Neural cell (in vitro differentiated cells): Measurements from ENCODE around the gene PPFIBP1. TPM values are rescaled to one million over a fixed set of nuclear protein-coding genes. Genes with fewer than 3 reads are reported as not detected.

Experiments
- H2AFZ ChIP-seq: fragments of 200-600, 300-800 bp; sonication (generic), shearing (Covaris generic); 2 replicates; pipeline ENCODE4 v1.6.0; 2014; ENCODE audit warnings: low read depth, mild to moderate bottlenecking, antibody characterized with exemption, low read length, moderate library complexity
- H3F3A ChIP-seq: fragments of 200-600 bp; shearing (Covaris generic); 2 replicates; pipeline ENCODE4 v1.6.1; 2016; ENCODE audit warnings: mild to moderate bottlenecking, moderate library complexity, mixed read lengths, antibody characterized with exemption, low read length; ENCODE audit not compliant: insufficient read depth, poor library complexity, severe bottlenecking
- H3K27ac ChIP-seq: fragments of 200-600, 300-800 bp; sonication (generic), shearing (Covaris generic); 2 replicates; pipeline ENCODE4 v1.5.1; 2014; ENCODE audit warnings: mild to moderate bottlenecking, low read length, moderate library complexity
- H3K27me3 ChIP-seq: fragments of 300-800, 200-600 bp; sonication (generic), shearing (Covaris generic); 2 replicates; pipeline ENCODE4 v1.6.0; 2014; ENCODE audit warnings: mild to moderate bottlenecking, low read depth, low read length, moderate library complexity; ENCODE audit not compliant: insufficient read depth
- H3K36me3 ChIP-seq: fragments of 300-800, 200-600 bp; sonication (generic), shearing (Covaris generic); 2 replicates; pipeline ENCODE4 v1.5.1; 2014; ENCODE audit warnings: mild to moderate bottlenecking, antibody characterized with exemption, low read length, moderate library complexity; ENCODE audit not compliant: insufficient read depth
- H3K4me2 ChIP-seq: fragments of 300-800, 200-600 bp; sonication (generic), shearing (Covaris generic); 2 replicates; pipeline ENCODE4 v1.6.0; 2014; ENCODE audit warnings: mild to moderate bottlenecking, low read length
- H3K4me3 ChIP-seq: fragments of 300-800, 200-600 bp; sonication (generic), shearing (Covaris generic); 2 replicates; pipeline ENCODE4 v1.5.1; 2014; ENCODE audit warnings: mild to moderate bottlenecking, low read length, moderate library complexity
- H3K79me2 ChIP-seq: fragments of 200-600 bp; shearing (Covaris generic); replicated peaks from 2 replicates; pipeline ENCODE4 v1.6.0; 2014; ENCODE audit warnings: mild to moderate bottlenecking, low read length, moderate library complexity; ENCODE audit not compliant: insufficient read depth
- H3K9ac ChIP-seq: fragments of 300-800, 200-600 bp; sonication (generic), shearing (Covaris generic); 2 replicates; pipeline ENCODE4 v1.6.1; 2016; ENCODE audit warnings: mild to moderate bottlenecking, low read length, mixed read lengths
- H3K9me2 ChIP-seq: fragments of 200-600 bp; shearing (Covaris generic); 2 replicates; pipeline ENCODE4 v1.6.1; 2016; ENCODE audit warnings: mild to moderate bottlenecking, low read length, mixed read lengths; ENCODE audit not compliant: insufficient read depth
- H3K9me3 ChIP-seq: fragments of 200-600, 300-800 bp; sonication (generic), shearing (Covaris generic); 2 replicates; pipeline ENCODE4 v1.6.1; 2016; ENCODE audit warnings: mild to moderate bottlenecking, mixed run types, low read length, moderate library complexity, mixed read lengths
- H4K20me1 ChIP-seq: fragments of 200-600 bp; shearing (Covaris generic); 2 replicates; pipeline ENCODE4 v1.6.1; 2016; ENCODE audit warnings: mild to moderate bottlenecking, mixed run types; ENCODE audit not compliant: insufficient read depth
- CTCF ChIP-seq: fragments of 450-650 bp; IDR thresholded peaks from 2 replicates; pipeline ENCODE4 v1.5.1; 2014; ENCODE audit warnings: antibody characterized with exemption, mild to moderate bottlenecking, moderate library complexity; ENCODE audit not compliant: poor library complexity, severe bottlenecking
- EP300 ChIP-seq: fragments of 450-650 bp; conservative IDR thresholded peaks from 2 replicates; pipeline ENCODE4 v1.6.1; 2014; ENCODE audit warnings: antibody characterized with exemption, mild to moderate bottlenecking, moderate library complexity; ENCODE audit not compliant: poor library complexity, severe bottlenecking
- EZH2 ChIP-seq: fragments of 200-600, 300-800 bp; shearing (Covaris generic), sonication (generic); IDR thresholded peaks from 2 replicates; pipeline ENCODE4 v1.6.1; 2014; ENCODE audit warnings: antibody characterized with exemption, low read length, borderline replicate concordance, mild to moderate bottlenecking; ENCODE audit not compliant: insufficient read depth, poor library complexity, severe bottlenecking
- MXI1 ChIP-seq: fragments of 450-650 bp; conservative IDR thresholded peaks from 2 replicates; pipeline ENCODE4 v1.6.1; 2014; ENCODE audit warnings: antibody characterized with exemption, mild to moderate bottlenecking; ENCODE audit not compliant: poor library complexity, severe bottlenecking
- POLR2AphosphoS5 ChIP-seq: IDR thresholded peaks from 2 replicates; pipeline ENCODE4 v1.6.1; 2012
- RAD21 ChIP-seq: fragments of 450-650 bp; conservative IDR thresholded peaks from 2 replicates; pipeline ENCODE4 v1.6.1; 2014; ENCODE audit warnings: antibody characterized with exemption, mild to moderate bottlenecking, moderate library complexity
- REST ChIP-seq: IDR thresholded peaks from 2 replicates; pipeline ENCODE4 v1.6.1; 2012; ENCODE audit warnings: borderline replicate concordance
- SMC3 ChIP-seq: fragments of 450-650 bp; conservative IDR thresholded peaks from 2 replicates; pipeline ENCODE4 v1.6.1; 2014; ENCODE audit warnings: antibody characterized with exemption, mild to moderate bottlenecking, moderate library complexity; ENCODE audit not compliant: poor library complexity
- TAF1 ChIP-seq: IDR thresholded peaks from 2 replicates; pipeline ENCODE4 v1.6.1; 2012; ENCODE audit warnings: low read depth
- polyA plus RNA-seq: library from polyadenylated mRNA; depleted of rRNA; stranded (reverse); fragments of >200 nt; gene quantifications from 2 replicates; pipeline ENCODE4 v1.2.3, GENCODE V29; 2014

PPFIBP1 gene
- polyA plus RNA-seq, 1 donor from 2014 or later: 30.2 TPM

GRCh38 chr12:27528788-27529187 is 4.8 kb downstream of the PPFIBP1 start:
- no peaks in the 10 kb centered on the region for H3K36me3 ChIP-seq
- no peaks in the 10 kb centered on the region for H3K9me2 ChIP-seq
- H3K27me3 ChIP-seq: no peaks in the 10 kb centered on the region
- no peaks in the 10 kb centered on the region for H3F3A ChIP-seq
- no peak overlapping the region for H3K9ac ChIP-seq
- no peak overlapping the region for H3K27ac ChIP-seq
- no peak overlapping the region for H2AFZ ChIP-seq
- H3K4me2 ChIP-seq: no peak overlapping the region
- no peak for TF ChIP-seq SMC3
- TF ChIP-seq TAF1: no peak
- no peaks in the 10 kb centered on the region for H3K9me3 ChIP-seq
- no peak overlapping the region for H3K4me3 ChIP-seq
- peaks cover 29% of the 10 kb centered on the region for H3K79me2 ChIP-seq
- no peaks in the 10 kb centered on the region for H4K20me1 ChIP-seq

GRCh38 chr12:27530157-27530922 is 6.3 kb downstream of the PPFIBP1 start:
- no peak for TF ChIP-seq EP300
- no peak for TF ChIP-seq EZH2
- TF ChIP-seq POLR2AphosphoS5: no peak
- no peak for TF ChIP-seq SMC3
- no peak overlapping the region for H3K4me3 ChIP-seq
- no peaks in the 10 kb centered on the region for H3K9me2 ChIP-seq
- H3F3A ChIP-seq: no peaks in the 10 kb centered on the region
- no peak overlapping the region for H3K27ac ChIP-seq
- H4K20me1 ChIP-seq: no peaks in the 10 kb centered on the region
- H3K79me2 ChIP-seq: peaks cover 29% of the 10 kb centered on the region
- H2AFZ ChIP-seq: no peak overlapping the region
- H3K27me3 ChIP-seq: no peaks in the 10 kb centered on the region
- H3K9me3 ChIP-seq: no peaks in the 10 kb centered on the region
- no peak overlapping the region for H3K4me2 ChIP-seq
- no peaks in the 10 kb centered on the region for H3K36me3 ChIP-seq
- no peak overlapping the region for H3K9ac ChIP-seq

GRCh38 chr12:27531896-27532295 is 7.9 kb downstream of the PPFIBP1 start:
- Histone ChIP-seq H2AFZ (no peak overlapping the region), H3K4me3 (no peak overlapping the region), H3K27ac (no peak overlapping the region), H3K9ac (no peak overlapping the region), H3K9me2 (no peaks in the 10 kb centered on the region), H3K27me3 (no peaks in the 10 kb centered on the region), H3K9me3 (no peaks in the 10 kb centered on the region), H3F3A (no peaks in the 10 kb centered on the region), H3K79me2 (peaks cover 18% of the 10 kb centered on the region), H4K20me1 (no peaks in the 10 kb centered on the region), H3K36me3 (no peaks in the 10 kb centered on the region), H3K4me2 (no peak overlapping the region)
- no peak for TF ChIP-seq EZH2
- no peak for TF ChIP-seq EP300
- no peak for TF ChIP-seq TAF1
- TF ChIP-seq CTCF: no peak
- TF ChIP-seq SMC3: no peak
- TF ChIP-seq RAD21: no peak
- TF ChIP-seq MXI1: no peak
- TF ChIP-seq POLR2AphosphoS5: no peak
- no peak for TF ChIP-seq REST
